Measurements from ENCODE around the gene CDH4.
A peak's percentile ranks its signal among the peaks of the same experiment; 100 is the strongest.

CDH4 gene

GRCh38 chr20:61631751-61632150 is 379.7 kb downstream of the CDH4 start:
- no peak for DNase-seq (ENCODE audit: low read depth)

- DNase-seq (ENCODE audit: low read depth): no peak
Measured at GRCh38 chr20:61633004-61633403, 380.9 kb downstream of the CDH4 start.

GRCh38 chr20:61634376-61635145 is 382.5 kb downstream of the CDH4 start:
- no peak for DNase-seq (ENCODE audit: low read depth)

- DNase-seq (ENCODE audit: low read depth): no peak
Measured at GRCh38 chr20:61635721-61636455, 383.8 kb downstream of the CDH4 start.

- DNase-seq (ENCODE audit: low read depth): no peak
Measured at GRCh38 chr20:61636531-61637116, 384.6 kb downstream of the CDH4 start.

GRCh38 chr20:61638802-61639585 is 386.9 kb downstream of the CDH4 start:
- DNase-seq (ENCODE audit: low read depth): no peak

GRCh38 chr20:61640131-61640870 is 388.2 kb downstream of the CDH4 start:
- peak; percentile 5 for DNase-seq (ENCODE audit: low read depth)

- DNase-seq (ENCODE audit: low read depth): no peak
Measured at GRCh38 chr20:61640871-61641245, 388.8 kb downstream of the CDH4 start.

- DNase-seq (ENCODE audit: low read depth): no peak
Measured at GRCh38 chr20:61643656-61644377, 391.8 kb downstream of the CDH4 start.

- DNase-seq (ENCODE audit: low read depth): no peak
Measured at GRCh38 chr20:61644378-61645076, 392.5 kb downstream of the CDH4 start.

GRCh38 chr20:61645732-61646131 is 393.7 kb downstream of the CDH4 start:
- DNase-seq (ENCODE audit: low read depth): no peak

- DNase-seq (ENCODE audit: low read depth): no peak
Measured at GRCh38 chr20:61646453-61646852, 394.4 kb downstream of the CDH4 start.

- no peak for DNase-seq (ENCODE audit: low read depth)
Measured at GRCh38 chr20:61646986-61647385, 394.9 kb downstream of the CDH4 start.

GRCh38 chr20:61647702-61648101 is 395.6 kb downstream of the CDH4 start:
- no peak for DNase-seq (ENCODE audit: low read depth)

- DNase-seq (ENCODE audit: low read depth): no peak
Measured at GRCh38 chr20:61649105-61649859, 397.2 kb downstream of the CDH4 start.

- no peak for DNase-seq (ENCODE audit: low read depth)
Measured at GRCh38 chr20:61649860-61650162, 397.8 kb downstream of the CDH4 start.

GRCh38 chr20:61650912-61651733 is 399.1 kb downstream of the CDH4 start:
- DNase-seq (ENCODE audit: low read depth): no peak

- DNase-seq (ENCODE audit: low read depth): no peak
Measured at GRCh38 chr20:61652146-61652545, 400.1 kb downstream of the CDH4 start.

GRCh38 chr20:61654726-61655125 is 402.7 kb downstream of the CDH4 start:
- no peak for DNase-seq (ENCODE audit: low read depth)

Measured in fibroblast of the conjunctiva (primary cell).